A673 (cell line): ENCODE measurements around the gene PACRG. TPM values are rescaled to one million over a fixed set of nuclear protein-coding genes. Genes with fewer than 3 reads are reported as not detected.

Source experiments
- BruUV-seq: library from RNA; stranded (reverse); fragments of 400-500 nt; replicated peaks from 2 replicates; lab custom pipeline; 2021; lab: Mats Ljungman, UMichigan
- CTCF ChIA-PET: fragments of 300-600 bp; sonication (Branson Sonifier 250); formaldehyde crosslinking; loops from one replicate; lab custom pipeline; 2022; ENCODE audit warnings: antibody characterized with exemption; lab: Charles Lee
- POLR2A ChIA-PET: fragments of 300-600 bp; sonication (Branson Sonifier 250); formaldehyde crosslinking; loops from one replicate; lab custom pipeline; 2022; ENCODE audit warnings: antibody characterized with exemption; ENCODE audit not compliant: low non-redundant PET; lab: Charles Lee
- DNase-seq: peaks from one replicate; pipeline ENCODE4 v3.0.0-alpha.2; 2015; ENCODE audit warnings: low spot score
- H3K27ac ChIP-seq: fragments of 200-600 bp; sonication (generic); 2 replicates; pipeline ENCODE4 v1.5.1; 2016; ENCODE audit warnings: mixed run types, low read depth, mild to moderate bottlenecking, mixed read lengths, antibody characterized with exemption, low read length; ENCODE audit not compliant: poor library complexity, severe bottlenecking
- H3K27me3 ChIP-seq: fragments of 200-600 bp; sonication (generic); replicated peaks from 2 replicates; pipeline ENCODE4 v1.6.1; 2017; ENCODE audit warnings: mixed run types, low read depth, mild to moderate bottlenecking, mixed read lengths, antibody characterized with exemption, low read length; ENCODE audit not compliant: insufficient read depth, poor library complexity
- H3K36me3 ChIP-seq: fragments of 200-600 bp; sonication (generic); 2 replicates; pipeline ENCODE4 v1.6.1; 2016; ENCODE audit warnings: mixed run types, mild to moderate bottlenecking, mixed read lengths, antibody characterized with exemption, low read length; ENCODE audit not compliant: insufficient read depth, poor library complexity, severe bottlenecking
- H3K4me1 ChIP-seq: fragments of 200-600 bp; sonication (generic); 2 replicates; pipeline ENCODE4 v1.6.1; 2017; ENCODE audit warnings: mixed run types, mild to moderate bottlenecking, mixed read lengths, antibody characterized with exemption, low read length; ENCODE audit not compliant: insufficient read depth, poor library complexity, severe bottlenecking
- H3K4me3 ChIP-seq: fragments of 200-600 bp; sonication (generic); 2 replicates; pipeline ENCODE4 v1.5.1; 2016; ENCODE audit warnings: low read depth, mixed run types, mild to moderate bottlenecking, mixed read lengths, low read length; ENCODE audit not compliant: poor library complexity, severe bottlenecking
- H3K9me3 ChIP-seq: fragments of 200-600 bp; sonication (generic); 2 replicates; pipeline ENCODE4 v1.6.1; 2016; ENCODE audit warnings: mixed run types, low read depth, mild to moderate bottlenecking, mixed read lengths, antibody characterized with exemption, low read length; ENCODE audit not compliant: poor library complexity, severe bottlenecking
- EZH2 ChIP-seq: fragments of 200-600 bp; sonication (generic); IDR thresholded peaks from 2 replicates; pipeline ENCODE4 v1.6.1; 2017; ENCODE audit warnings: borderline replicate concordance, low read depth, mild to moderate bottlenecking, mixed read lengths, antibody characterized with exemption, low read length; ENCODE audit not compliant: poor library complexity, severe bottlenecking
- intact Hi-C: fragments of 100-400 bp; cut with micrococcal nuclease; formaldehyde crosslinking; loops from one replicate; pipeline ENCODE4 v1.10.0; 2022; ENCODE audit not compliant: unreplicated experiment
- total RNA-seq: library from RNA; stranded (reverse); gene quantifications from 2 replicates; pipeline ENCODE4 v1.2.3, GENCODE V29; 2021
- TF ChIP-seq, protein P1 (sequence below): fragments of 300-800, 200-600 bp; sonication (generic); conservative IDR thresholded peaks from 2 replicates; pipeline ENCODE4 v1.5.1; 2017; ENCODE audit warnings: low read depth, mild to moderate bottlenecking, antibody characterized with exemption, low read length, moderate library complexity, mixed read lengths

PACRG gene
- total RNA-seq, 1 experiment from 2014 or later = not detected

DNA sequence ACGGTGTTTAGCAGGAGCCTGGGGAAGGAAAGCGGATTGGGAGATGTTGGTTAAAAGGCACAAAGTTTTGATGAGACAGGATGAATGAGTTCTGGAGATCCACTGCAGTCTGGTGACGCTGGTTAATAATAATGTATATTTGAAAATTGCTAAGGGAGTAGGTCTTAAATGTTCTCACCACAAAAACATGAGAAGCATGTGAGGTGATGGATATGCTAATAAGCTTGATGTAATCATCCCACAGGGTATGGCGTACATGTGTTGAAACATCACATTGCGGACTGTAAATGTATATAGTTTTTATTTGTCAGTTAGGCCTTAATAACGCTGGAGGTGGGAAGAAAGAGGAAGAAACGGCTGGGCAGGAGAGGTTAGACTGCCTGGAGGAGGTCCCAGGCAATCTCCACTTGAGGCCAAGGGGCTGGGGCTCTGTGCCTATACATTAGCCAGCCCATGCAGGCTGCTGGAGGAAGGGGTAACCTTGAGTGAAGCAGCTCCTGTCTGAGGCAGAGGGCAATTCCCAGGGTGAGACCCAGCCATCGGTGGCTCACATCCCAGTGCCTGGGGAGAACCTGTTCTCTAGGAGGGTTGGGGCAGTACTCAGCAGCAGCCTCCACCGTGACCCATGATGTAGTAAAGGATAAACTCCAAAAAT lies 498.5 kb downstream of the PACRG start:
- H3K4me1 ChIP-seq = no peaks in the 10 kb centered on the region
- no peak overlapping the region for H3K4me3 ChIP-seq
- POLR2A ChIA-PET = no interaction called here
- no peaks in the 10 kb centered on the region for H3K36me3 ChIP-seq
- H3K27me3 ChIP-seq = no peaks in the 10 kb centered on the region
- CTCF ChIA-PET = no interaction called here
- TF ChIP-seq EZH2 = no peak
- TF ChIP-seq, protein P1, sequence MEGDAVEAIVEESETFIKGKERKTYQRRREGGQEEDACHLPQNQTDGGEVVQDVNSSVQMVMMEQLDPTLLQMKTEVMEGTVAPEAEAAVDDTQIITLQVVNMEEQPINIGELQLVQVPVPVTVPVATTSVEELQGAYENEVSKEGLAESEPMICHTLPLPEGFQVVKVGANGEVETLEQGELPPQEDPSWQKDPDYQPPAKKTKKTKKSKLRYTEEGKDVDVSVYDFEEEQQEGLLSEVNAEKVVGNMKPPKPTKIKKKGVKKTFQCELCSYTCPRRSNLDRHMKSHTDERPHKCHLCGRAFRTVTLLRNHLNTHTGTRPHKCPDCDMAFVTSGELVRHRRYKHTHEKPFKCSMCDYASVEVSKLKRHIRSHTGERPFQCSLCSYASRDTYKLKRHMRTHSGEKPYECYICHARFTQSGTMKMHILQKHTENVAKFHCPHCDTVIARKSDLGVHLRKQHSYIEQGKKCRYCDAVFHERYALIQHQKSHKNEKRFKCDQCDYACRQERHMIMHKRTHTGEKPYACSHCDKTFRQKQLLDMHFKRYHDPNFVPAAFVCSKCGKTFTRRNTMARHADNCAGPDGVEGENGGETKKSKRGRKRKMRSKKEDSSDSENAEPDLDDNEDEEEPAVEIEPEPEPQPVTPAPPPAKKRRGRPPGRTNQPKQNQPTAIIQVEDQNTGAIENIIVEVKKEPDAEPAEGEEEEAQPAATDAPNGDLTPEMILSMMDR = no peak
- no peak for DNase-seq
- H3K9me3 ChIP-seq = no peaks in the 10 kb centered on the region
- no TSS peak for BruUV-seq
- H3K27ac ChIP-seq = no peak overlapping the region
- intact Hi-C loops = no loop called here

DNA sequence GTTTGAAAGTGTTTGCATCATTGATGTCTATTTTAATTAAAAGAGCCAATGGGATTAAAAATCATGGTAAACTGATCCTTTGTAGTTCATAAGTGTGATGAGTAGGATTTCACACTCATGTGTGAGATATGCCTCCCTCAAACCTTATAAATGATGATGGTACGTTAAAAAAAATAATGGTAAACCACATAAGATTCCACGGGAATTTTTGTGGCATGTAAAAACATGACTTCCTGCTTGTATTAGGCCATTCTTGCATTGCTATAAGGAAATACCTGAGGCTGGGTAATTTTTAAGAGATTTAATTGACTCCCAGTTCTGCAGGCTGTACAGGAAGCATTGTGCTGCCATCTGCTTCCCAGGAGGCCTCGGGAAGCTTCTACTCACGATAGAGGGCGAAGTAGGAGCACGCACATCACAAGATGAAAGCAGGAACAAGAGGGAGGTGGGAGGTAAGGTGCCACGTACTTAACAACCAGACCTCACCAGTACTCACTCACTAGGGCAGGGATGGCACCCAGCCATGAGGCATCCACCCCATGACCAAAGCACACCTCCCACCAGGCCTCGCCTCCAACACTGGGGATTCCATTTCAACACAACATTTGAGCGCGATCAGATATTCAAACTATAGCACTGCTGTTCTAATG lies 499.2 kb downstream of the PACRG start:
- DNase-seq = no peak
- no peaks in the 10 kb centered on the region for H3K27me3 ChIP-seq
- H3K27ac ChIP-seq = no peak overlapping the region
- intact Hi-C loops = no loop called here
- no peaks in the 10 kb centered on the region for H3K36me3 ChIP-seq
- H3K4me3 ChIP-seq = no peak overlapping the region
- ChIA-PET CTCF (no interaction called here), POLR2A (no interaction called here)
- TF ChIP-seq, protein P1 = no peak
- TF ChIP-seq EZH2 = no peak
- BruUV-seq = no TSS peak
- H3K9me3 ChIP-seq = no peaks in the 10 kb centered on the region
- H3K4me1 ChIP-seq = no peaks in the 10 kb centered on the region

DNA sequence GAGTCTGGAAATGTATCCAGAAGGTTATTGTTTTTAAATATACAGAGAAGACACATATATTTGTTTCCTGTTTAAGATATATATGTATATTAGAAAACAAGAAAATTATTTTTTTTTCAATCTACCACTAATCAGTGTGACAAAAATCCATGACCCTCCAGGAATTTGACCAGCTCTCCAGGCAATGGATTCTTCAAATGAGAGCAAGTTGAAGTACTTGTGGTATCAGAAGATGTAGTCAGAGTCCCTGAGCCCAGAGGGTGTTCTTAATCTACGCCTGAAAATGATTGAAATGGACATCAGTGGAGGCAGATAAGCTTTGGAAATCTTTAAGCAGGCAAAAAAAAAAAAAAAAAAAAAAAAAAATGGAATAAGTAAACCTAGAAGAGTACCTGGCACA lies 500.3 kb downstream of the PACRG start:
- H3K9me3 ChIP-seq = no peaks in the 10 kb centered on the region
- H3K4me1 ChIP-seq = no peaks in the 10 kb centered on the region
- no TSS peak for BruUV-seq
- H3K4me3 ChIP-seq = no peak overlapping the region
- TF ChIP-seq, protein P1 = no peak
- TF ChIP-seq EZH2 = no peak
- no peaks in the 10 kb centered on the region for H3K27me3 ChIP-seq
- ChIA-PET POLR2A (no interaction called here), CTCF (interaction anchor here (0.6 kb wide), 1 partner anchor 32 kb away, joined by 3 read pairs; no protein-coding TSS in a partner anchor)
- DNase-seq = no peak
- intact Hi-C loops = no loop called here
- no peak overlapping the region for H3K27ac ChIP-seq
- H3K36me3 ChIP-seq = no peaks in the 10 kb centered on the region
